Fibroblast of lung (primary cell): ENCODE results near the gene FAM20B. TPM values are rescaled to one million over a fixed set of nuclear protein-coding genes. Genes with fewer than 3 reads are reported as not detected.
"Not testable (repeated sequence)": the region's sequence is repeated elsewhere in the genome, so short reads cannot be mapped to it uniquely, and the experiment has no call there.

ENCODE experiments used
- DNase-seq, 2 donors: peaks; one replicate each; pipeline versions ENCODE4 v3.0.0 to v3.0.0-alpha.2; 2010; ENCODE audit warnings: low read depth in 2 of 2
- H2AFZ ChIP-seq: 2 replicates; pipeline ENCODE4 v1.5.1; 2012; ENCODE audit warnings: low read length, control low read depth, inconsistent platforms
- H3K27ac ChIP-seq: 2 replicates; pipeline ENCODE4 v1.5.1; 2011; ENCODE audit warnings: low read length, control low read depth; ENCODE audit not compliant: insufficient read depth
- H3K27me3 ChIP-seq: 2 replicates; pipeline ENCODE4 v1.5.1; 2011; ENCODE audit warnings: mild to moderate bottlenecking, low read length; ENCODE audit not compliant: control insufficient read depth, insufficient read depth
- H3K36me3 ChIP-seq: 2 replicates; pipeline ENCODE4 v1.5.1; 2011; ENCODE audit warnings: low read length; ENCODE audit not compliant: control insufficient read depth, insufficient read depth
- H3K4me1 ChIP-seq: 2 replicates; pipeline ENCODE4 v1.5.1; 2011; ENCODE audit warnings: low read length; ENCODE audit not compliant: control insufficient read depth, insufficient read depth; ENCODE audit errors: extremely low read depth
- H3K4me2 ChIP-seq: 2 replicates; pipeline ENCODE4 v1.5.1; 2011; ENCODE audit warnings: low read length, control low read depth; ENCODE audit not compliant: insufficient read depth; ENCODE audit errors: extremely low read depth
- H3K4me3 ChIP-seq, 4 experiments: fragments of 200-600 bp in 1 of 4; sonication (generic) in 1 of 4; replicated peaks in 1 of 4; 2 replicates each; pipeline ENCODE4 v1.5.1; 2011 to 2016; ENCODE audit warnings: low read length in 4 of 4, low read depth in 3 of 4, mild to moderate bottlenecking in 3 of 4, control low read depth in 2 of 4, inconsistent platforms in 1 of 4, mixed read lengths in 1 of 4; ENCODE audit not compliant: insufficient read depth in 1 of 4; ENCODE audit errors: control extremely low read depth in 1 of 4
- H3K79me2 ChIP-seq: 2 replicates; pipeline ENCODE4 v1.5.1; 2012; ENCODE audit warnings: mild to moderate bottlenecking, low read length, inconsistent platforms; ENCODE audit not compliant: control insufficient read depth, insufficient read depth
- H3K9ac ChIP-seq: 2 replicates; pipeline ENCODE4 v1.5.1; 2011; ENCODE audit warnings: mild to moderate bottlenecking, low read length, control low read depth; ENCODE audit not compliant: insufficient read depth
- H3K9me3 ChIP-seq: 2 replicates; pipeline ENCODE4 v1.5.1; 2012; ENCODE audit warnings: low read depth, low read length; ENCODE audit not compliant: control insufficient read depth, insufficient read depth
- H4K20me1 ChIP-seq: 2 replicates; pipeline ENCODE4 v1.5.1; 2011; ENCODE audit warnings: low read length; ENCODE audit not compliant: control insufficient read depth, insufficient read depth; ENCODE audit errors: extremely low read depth
- CTCF ChIP-seq, 2 donors: IDR thresholded peaks in 1 of 2; conservative IDR thresholded peaks in 1 of 2; 1 replicate in 1 of 2; 2 replicates in 1 of 2; pipeline ENCODE4 v1.5.1; 2011 to 2012; ENCODE audit warnings: low read length in 2 of 2, control low read depth in 1 of 2, inconsistent platforms in 1 of 2, low read depth in 1 of 2, mild to moderate bottlenecking in 1 of 2
- EZH2 ChIP-seq: IDR thresholded peaks from 2 replicates; pipeline ENCODE4 v1.5.1; 2012; ENCODE audit warnings: low read length, control low read depth, mild to moderate bottlenecking; ENCODE audit errors: missing control alignments
- polyA plus RNA-seq, 2 donors: library from polyadenylated mRNA; depleted of rRNA in 1 of 2; stranded (reverse) in 1 of 2; unstranded in 1 of 2; fragments of >200 nt; gene quantifications; 2 replicates each; pipeline ENCODE4 v1.2.1, GENCODE V29; 2011 to 2012; ENCODE audit warnings: missing spikeins in 1 of 2
- total RNA-seq: library from RNA; depleted of rRNA; stranded (reverse); fragments of >200 nt; gene quantifications from 2 replicates; pipeline ENCODE4 v1.2.1, GENCODE V29; 2014

The FAM20B gene
- total and polyA plus RNA-seq, 2 donors (not counting 1 experiment from before 2014, with no cell fraction given) = 42.1 to 45.2 TPM

- H3K27me3 ChIP-seq, H3K36me3 ChIP-seq, H3K27ac ChIP-seq, H3K9ac ChIP-seq, H3K9me3 ChIP-seq, H4K20me1 ChIP-seq, H3K4me2 ChIP-seq, DNase-seq, H2AFZ ChIP-seq, H3K4me3 ChIP-seq: not testable (repeated sequence)
- peaks cover 16% of the 10 kb centered on the region for H3K4me1 ChIP-seq
- peaks cover 30% of the 10 kb centered on the region for H3K79me2 ChIP-seq
These were observed 14.5 kb downstream of the FAM20B start for GRCh38 chr1:179040175-179040551.

GRCh38 chr1:179042087-179042486 lies 16.4 kb downstream of the FAM20B start:
- H3K79me2 ChIP-seq = peaks cover 24% of the 10 kb centered on the region
- no peak overlapping the region for H2AFZ ChIP-seq
- no peaks in the 10 kb centered on the region for H4K20me1 ChIP-seq
- H3K36me3 ChIP-seq = peaks cover 1% of the 10 kb centered on the region
- H3K4me1 ChIP-seq = peaks cover 11% of the 10 kb centered on the region
- H3K27ac ChIP-seq = no peak overlapping the region
- H3K27me3 ChIP-seq = no peaks in the 10 kb centered on the region
- no peaks in the 10 kb centered on the region for H3K9me3 ChIP-seq
- DNase-seq = no peak
- H3K4me2 ChIP-seq = no peak overlapping the region
- TF ChIP-seq EZH2 (no peak), CTCF (conservative IDR thresholded peaks at IDR 0.05 in 1 of 2, IDR thresholded peaks at IDR 0.05 in 1 of 2; ENCODE audit: low read depth in 1 of 2, low read length in 2 of 2) (no peak)
- no peak overlapping the region for H3K4me3 ChIP-seq
- H3K9ac ChIP-seq = no peak overlapping the region

- no peak overlapping the region for H3K4me2 ChIP-seq
- no peaks in the 10 kb centered on the region for H3K27me3 ChIP-seq
- H3K4me3 ChIP-seq = no peak overlapping the region
- no peak overlapping the region for H3K9ac ChIP-seq
- H4K20me1 ChIP-seq = no peaks in the 10 kb centered on the region
- DNase-seq = no peak
- H3K9me3 ChIP-seq = no peaks in the 10 kb centered on the region
- no peak overlapping the region for H2AFZ ChIP-seq
- TF ChIP-seq CTCF (conservative IDR thresholded peaks at IDR 0.05 in 1 of 2, IDR thresholded peaks at IDR 0.05 in 1 of 2; ENCODE audit: low read depth in 1 of 2, low read length in 2 of 2) (no peak), EZH2 (no peak)
- peaks cover 24% of the 10 kb centered on the region for H3K79me2 ChIP-seq
- peaks cover 1% of the 10 kb centered on the region for H3K36me3 ChIP-seq
- peaks cover 9% of the 10 kb centered on the region for H3K4me1 ChIP-seq
- H3K27ac ChIP-seq = no peak overlapping the region
These were observed 17.0 kb downstream of the FAM20B start for GRCh38 chr1:179042700-179043099.
